NOMO-1 treated with DMSO at 0.1 percent for 48 hours (cell line): ENCODE results near the gene NEDD4L.

Source experiments
- DNase-seq: peaks from one replicate; lab custom pipeline; 2025; ENCODE audit not compliant: unreplicated experiment; lab: John Stamatoyannopoulos, UW

NEDD4L gene

GRCh38 chr18:58337285-58337684, 293.3 kb downstream of the NEDD4L start:
- no peak for DNase-seq

- no peak for DNase-seq
Measured at GRCh38 chr18:58337686-58338085, 293.7 kb downstream of the NEDD4L start.

- DNase-seq = no peak
Measured at GRCh38 chr18:58338141-58338540, 294.1 kb downstream of the NEDD4L start.

- no peak for DNase-seq
Measured at GRCh38 chr18:58338961-58339592, 295.1 kb downstream of the NEDD4L start.

DNA sequence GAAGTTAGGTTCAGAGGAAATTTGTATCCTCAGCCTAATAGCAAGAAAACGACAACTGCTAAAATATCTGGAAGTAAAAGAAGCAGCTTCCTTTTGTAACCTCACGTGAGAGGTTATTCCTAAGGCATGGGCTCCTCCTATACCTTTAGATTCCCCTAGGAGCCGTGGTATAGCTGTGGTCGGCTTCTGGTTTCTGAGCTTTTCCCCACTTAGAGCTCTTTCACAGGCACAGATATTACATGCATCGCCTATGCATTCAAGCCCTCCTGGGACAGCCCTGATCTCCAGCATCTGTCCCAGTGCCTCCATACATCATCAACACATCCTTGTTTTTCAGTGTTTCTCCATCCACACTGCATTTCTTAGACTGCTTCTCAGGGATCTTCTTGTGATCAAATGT, 295.9 kb downstream of the NEDD4L start:
- no peak for DNase-seq

DNA sequence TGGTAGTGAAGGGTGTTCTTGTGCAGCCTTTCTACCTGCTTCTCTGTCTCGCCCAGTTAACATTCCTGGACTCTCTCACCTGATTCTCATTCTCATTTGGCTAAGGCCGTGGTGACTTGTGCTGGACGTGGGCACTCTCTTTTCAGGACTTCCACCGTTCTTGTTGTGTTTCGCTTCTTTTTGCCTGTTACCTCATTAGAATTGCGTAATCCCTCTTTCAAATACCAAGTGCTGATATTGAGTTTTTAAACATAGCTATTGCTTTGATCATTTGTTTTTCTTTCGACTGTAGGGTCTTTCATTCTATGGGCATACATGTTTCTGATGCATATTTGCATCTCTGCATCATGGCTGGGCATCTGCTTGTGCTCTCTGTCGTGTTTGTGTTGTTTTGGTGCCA, 297.9 kb downstream of the NEDD4L start:
- peak; percentile 58 for DNase-seq

DNA sequence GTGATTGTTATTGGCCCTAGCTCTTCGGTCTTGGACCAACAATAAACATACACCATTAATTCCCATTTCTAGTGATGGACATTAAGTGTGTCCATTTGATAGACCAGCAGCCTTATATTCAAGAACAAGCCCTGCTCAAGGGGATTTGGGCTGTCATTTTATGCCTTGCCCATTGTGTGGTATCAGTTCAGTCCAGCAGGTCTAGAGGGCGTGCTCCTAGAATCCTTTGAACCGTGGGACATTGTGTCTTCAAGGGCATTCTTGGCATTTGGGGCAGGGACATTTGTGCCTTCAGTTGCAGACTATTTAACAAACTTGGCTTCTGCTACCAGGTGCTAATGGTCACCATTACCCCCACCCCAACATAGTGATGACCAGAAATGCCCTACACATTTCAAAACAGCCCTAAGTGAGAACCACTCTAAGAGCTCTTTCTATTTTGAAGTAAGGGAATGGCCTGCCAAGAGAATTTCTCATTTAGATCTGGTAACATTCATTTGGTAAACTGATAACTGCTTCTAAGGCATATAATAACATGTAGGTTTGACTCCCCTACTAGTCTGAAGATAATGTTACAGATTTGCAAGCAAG, 300.1 kb downstream of the NEDD4L start:
- no peak for DNase-seq

DNA sequence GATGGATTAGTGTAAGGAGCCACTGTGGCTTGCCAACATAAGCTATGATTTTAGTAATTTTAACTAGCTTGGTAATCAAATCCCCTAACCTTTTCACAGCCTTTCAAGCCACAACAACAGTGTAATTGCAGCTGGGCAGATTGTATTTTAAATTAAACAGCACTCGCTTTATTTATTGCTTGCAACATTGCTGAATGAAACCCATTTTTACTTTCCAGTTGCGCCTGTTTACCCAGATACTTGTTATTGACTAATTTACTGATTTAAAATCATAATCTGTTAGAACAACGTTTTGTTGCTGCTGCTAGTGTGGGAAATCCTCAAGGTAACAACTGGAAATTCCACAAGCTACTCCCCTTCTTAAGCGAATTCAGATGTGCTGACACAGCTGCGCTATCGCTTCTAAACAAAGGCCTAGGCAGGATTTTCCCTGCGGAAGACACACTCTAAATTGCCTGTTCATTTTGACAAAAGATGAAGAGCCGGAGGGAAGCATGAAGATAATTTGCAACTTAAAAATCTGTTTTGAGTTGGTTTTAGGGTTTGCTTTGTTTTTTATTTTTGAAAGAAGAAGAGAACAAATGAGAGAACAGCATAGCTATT, 300.9 kb downstream of the NEDD4L start:
- no peak for DNase-seq

GRCh38 chr18:58345875-58346274, 301.8 kb downstream of the NEDD4L start:
- DNase-seq = no peak

- no peak for DNase-seq
Measured at GRCh38 chr18:58347135-58347534, 303.1 kb downstream of the NEDD4L start.

DNA sequence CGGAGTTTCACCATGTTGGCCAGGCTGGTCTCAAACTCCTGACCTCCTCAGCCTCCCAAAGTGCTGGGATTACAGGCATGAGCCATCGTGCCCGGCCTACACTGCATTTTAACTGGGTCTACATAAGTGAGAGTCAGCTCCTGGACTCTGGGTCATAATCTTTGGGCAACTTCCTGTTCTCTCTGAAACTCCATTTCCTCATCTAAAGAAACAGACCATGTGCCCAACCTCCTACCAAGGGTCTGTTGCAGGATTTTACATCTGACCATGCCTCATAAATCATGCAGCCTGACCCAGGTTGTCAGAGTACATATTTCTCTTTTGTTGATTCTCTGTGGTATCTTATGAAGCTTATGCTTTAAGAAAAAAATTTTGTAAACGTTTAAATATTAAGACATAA, 304.5 kb downstream of the NEDD4L start:
- peak; percentile 92 for DNase-seq

DNA sequence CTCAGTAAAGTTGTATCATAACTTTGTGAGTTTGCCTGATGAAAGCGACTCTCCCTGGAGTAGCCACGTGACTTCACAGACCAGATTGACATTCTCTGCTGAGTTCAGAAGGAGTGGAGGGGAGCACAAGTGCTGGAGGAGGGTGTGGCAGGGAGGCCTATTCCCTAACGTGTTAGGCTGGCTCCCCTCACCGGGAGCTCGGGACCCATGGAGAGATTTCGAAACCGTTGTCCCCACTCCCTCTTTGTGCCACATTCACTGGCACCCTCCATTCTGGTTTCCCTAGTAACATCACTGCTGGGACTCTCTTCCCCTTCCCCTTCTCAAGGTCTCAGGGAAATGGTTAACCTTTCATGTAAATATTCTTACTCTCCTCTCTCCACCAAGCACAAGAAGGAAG, 304.9 kb downstream of the NEDD4L start:
- peak; percentile 75 for DNase-seq

- no peak for DNase-seq
Measured at GRCh38 chr18:58349650-58350049, 305.6 kb downstream of the NEDD4L start.

DNA sequence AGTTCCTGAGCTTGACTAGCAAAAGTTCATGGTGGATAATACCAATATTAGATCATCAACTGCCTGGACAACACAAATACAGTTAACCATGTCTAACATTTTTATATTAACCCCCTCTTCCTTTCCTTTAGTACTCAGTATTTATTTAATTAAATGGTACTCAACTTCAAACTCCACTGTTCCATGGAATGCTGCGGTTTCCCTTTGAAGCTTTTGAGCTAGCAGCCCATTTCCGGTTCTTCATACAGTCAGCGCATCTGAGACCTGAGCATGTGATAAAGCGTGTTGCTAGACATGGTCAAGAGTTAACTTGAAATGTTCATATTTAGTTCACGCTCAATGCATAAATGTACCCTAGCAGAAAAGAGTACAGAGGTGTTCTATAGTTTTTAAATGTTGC, 306.5 kb downstream of the NEDD4L start:
- DNase-seq = no peak

DNA sequence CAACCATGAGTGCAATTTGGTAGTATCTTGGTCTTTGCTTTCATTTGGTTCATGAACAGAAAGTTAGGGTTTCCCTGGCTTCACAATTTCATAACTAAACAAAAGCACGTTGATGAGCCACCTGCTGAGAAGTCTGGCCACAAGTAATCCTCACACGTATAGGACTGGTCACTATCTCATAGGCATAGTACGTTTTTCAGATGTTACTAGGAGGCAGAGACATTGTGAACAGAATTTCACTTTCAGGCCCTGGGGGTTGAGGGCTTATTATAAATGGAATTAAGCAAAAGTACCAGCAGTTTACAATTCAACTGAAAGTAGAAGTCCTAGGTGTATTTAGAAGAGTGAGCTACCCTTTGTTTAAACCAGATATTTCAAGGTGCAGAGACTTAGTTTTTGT, 307.8 kb downstream of the NEDD4L start:
- no peak for DNase-seq

GRCh38 chr18:58353581-58353980, 309.6 kb downstream of the NEDD4L start:
- no peak for DNase-seq

DNA sequence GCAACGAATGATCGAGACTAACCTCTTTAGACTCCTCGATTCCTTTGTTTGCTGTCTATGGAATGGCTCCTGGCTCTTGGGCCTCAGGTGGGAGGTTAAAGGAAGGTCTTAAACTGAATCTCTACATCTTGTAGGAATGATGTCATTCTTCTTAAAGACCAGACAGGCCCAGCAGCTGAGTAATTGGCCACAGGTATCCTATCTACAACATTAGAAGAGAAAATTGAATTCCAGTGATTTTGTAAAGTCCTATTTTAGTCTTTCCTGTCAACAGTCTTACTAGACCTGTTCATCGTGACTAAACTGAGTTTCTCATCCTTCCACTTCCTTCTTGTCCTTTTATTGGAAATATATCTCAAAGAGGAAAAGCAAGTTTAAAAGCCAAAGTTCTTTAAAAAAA, 310.0 kb downstream of the NEDD4L start:
- no peak for DNase-seq

GRCh38 chr18:58354791-58355190, 310.8 kb downstream of the NEDD4L start:
- no peak for DNase-seq

GRCh38 chr18:58355243-58355642, 311.2 kb downstream of the NEDD4L start:
- no peak for DNase-seq

GRCh38 chr18:58359218-58359617, 315.2 kb downstream of the NEDD4L start:
- DNase-seq = no peak

GRCh38 chr18:58359620-58360019, 315.6 kb downstream of the NEDD4L start:
- no peak for DNase-seq

DNA sequence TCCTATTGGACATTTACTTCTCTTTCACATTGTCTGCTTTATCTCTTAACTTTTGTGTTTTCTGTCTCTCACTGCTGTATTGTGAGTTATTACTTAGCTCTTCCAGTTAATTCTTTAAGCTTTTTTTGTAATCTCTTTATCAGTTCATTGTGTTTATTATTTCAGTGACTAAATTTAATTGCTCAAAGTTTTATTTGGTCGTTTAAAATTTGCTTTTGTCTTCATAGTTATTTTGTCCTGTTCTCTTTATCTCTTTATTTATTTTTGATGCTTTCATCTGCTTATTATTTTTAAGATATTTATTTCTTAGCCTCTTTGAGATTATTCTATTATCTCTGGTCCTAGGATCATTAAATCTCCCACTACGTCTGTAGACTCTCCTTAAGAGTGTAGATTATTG, 316.3 kb downstream of the NEDD4L start:
- no peak for DNase-seq

- DNase-seq = no peak
Measured at GRCh38 chr18:58361212-58361611, 317.2 kb downstream of the NEDD4L start.
